GM23338 (cell line): ENCODE results near the gene TMEM74B.

ENCODE experiments used
- TF ChIP-seq, protein P1 (sequence below), 2 experiments: fragments of 200-600 bp in 1 of 2; sonication (generic) in 1 of 2; conservative IDR thresholded peaks; 2 replicates each; pipeline versions ENCODE4 v1.5.1 to v1.6.1; 2016 to 2017; ENCODE audit warnings: antibody characterized with exemption in 2 of 2, low read depth in 2 of 2, mild to moderate bottlenecking in 2 of 2, moderate library complexity in 1 of 2
- TF ChIP-seq, protein P2 (sequence below): IDR thresholded peaks from 2 replicates; pipeline ENCODE4 v1.6.1; 2016; ENCODE audit warnings: antibody characterized with exemption

DNA sequence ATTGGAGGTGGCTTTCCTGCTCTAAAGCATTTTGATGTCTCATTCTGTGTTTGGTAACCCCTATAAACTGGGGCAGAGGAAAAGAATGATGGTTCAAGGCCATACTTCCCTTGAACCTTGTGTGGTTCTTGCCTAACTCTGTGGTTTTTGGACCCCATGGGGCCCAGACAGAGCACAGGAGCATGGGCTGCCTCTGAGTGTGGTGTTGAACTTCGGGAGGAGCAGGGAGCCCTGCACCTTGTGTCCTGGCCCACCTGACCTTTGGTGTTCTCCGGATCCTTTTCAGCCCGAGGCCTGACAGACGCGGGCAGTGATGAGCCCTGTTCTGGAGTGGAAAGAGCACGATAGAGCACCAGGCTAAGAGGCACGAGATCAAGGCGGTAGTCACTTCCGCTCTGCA is 18.8 kb downstream of the TMEM74B start:
- TF ChIP-seq, protein P1, sequence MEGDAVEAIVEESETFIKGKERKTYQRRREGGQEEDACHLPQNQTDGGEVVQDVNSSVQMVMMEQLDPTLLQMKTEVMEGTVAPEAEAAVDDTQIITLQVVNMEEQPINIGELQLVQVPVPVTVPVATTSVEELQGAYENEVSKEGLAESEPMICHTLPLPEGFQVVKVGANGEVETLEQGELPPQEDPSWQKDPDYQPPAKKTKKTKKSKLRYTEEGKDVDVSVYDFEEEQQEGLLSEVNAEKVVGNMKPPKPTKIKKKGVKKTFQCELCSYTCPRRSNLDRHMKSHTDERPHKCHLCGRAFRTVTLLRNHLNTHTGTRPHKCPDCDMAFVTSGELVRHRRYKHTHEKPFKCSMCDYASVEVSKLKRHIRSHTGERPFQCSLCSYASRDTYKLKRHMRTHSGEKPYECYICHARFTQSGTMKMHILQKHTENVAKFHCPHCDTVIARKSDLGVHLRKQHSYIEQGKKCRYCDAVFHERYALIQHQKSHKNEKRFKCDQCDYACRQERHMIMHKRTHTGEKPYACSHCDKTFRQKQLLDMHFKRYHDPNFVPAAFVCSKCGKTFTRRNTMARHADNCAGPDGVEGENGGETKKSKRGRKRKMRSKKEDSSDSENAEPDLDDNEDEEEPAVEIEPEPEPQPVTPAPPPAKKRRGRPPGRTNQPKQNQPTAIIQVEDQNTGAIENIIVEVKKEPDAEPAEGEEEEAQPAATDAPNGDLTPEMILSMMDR (conservative IDR thresholded peaks at IDR 0.05; ENCODE audit: low read depth in 2 of 2): no peak
- TF ChIP-seq, protein P2, sequence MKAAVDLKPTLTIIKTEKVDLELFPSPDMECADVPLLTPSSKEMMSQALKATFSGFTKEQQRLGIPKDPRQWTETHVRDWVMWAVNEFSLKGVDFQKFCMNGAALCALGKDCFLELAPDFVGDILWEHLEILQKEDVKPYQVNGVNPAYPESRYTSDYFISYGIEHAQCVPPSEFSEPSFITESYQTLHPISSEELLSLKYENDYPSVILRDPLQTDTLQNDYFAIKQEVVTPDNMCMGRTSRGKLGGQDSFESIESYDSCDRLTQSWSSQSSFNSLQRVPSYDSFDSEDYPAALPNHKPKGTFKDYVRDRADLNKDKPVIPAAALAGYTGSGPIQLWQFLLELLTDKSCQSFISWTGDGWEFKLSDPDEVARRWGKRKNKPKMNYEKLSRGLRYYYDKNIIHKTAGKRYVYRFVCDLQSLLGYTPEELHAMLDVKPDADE: no peak
